Vagina (tissue), 2 donors: ENCODE measurements around the gene KMT2E. TPM values are rescaled to one million over a fixed set of nuclear protein-coding genes. Genes with fewer than 3 reads are reported as not detected.

ENCODE experiments used
- DNase-seq, 2 donors: peaks; one replicate each; pipeline ENCODE4 v3.0.0-alpha.2; 2017; ENCODE audit errors: extremely low spot score in 2 of 2
- H3K27ac ChIP-seq: fragments of 200-600 bp; sonication (generic); one replicate; pipeline ENCODE4 v1.5.1; 2019
- H3K27me3 ChIP-seq: fragments of 200-600 bp; sonication (generic); one replicate; pipeline ENCODE4 v1.5.1; 2019
- H3K36me3 ChIP-seq, 2 donors: fragments of 200-600 bp; sonication (generic); one replicate each; pipeline ENCODE4 v1.5.1; 2017 to 2019
- H3K4me1 ChIP-seq: fragments of 200-600 bp; sonication (generic); one replicate; pipeline ENCODE4 v1.5.1; 2019
- H3K4me3 ChIP-seq, 2 donors: fragments of 200-600 bp; sonication (generic); 1 replicate in 1 of 2; 2 replicates in 1 of 2; pipeline ENCODE4 v1.5.1; 2016 to 2019
- H3K9me3 ChIP-seq: fragments of 200-600 bp; sonication (generic); one replicate; pipeline ENCODE4 v1.5.1; 2019
- CTCF ChIP-seq, 3 experiments: fragments of 450-650 bp in 2 of 3; fragments of 200-600 bp in 1 of 3; sonication (generic) in 1 of 3; IDR thresholded peaks; one replicate each; pipeline ENCODE4 v1.5.1; 2017 to 2019; ENCODE audit warnings: antibody characterized with exemption in 3 of 3, mild to moderate bottlenecking in 2 of 3, moderate library complexity in 2 of 3
- POLR2A ChIP-seq, 2 donors: fragments of 450-650 bp; IDR thresholded peaks; one replicate each; pipeline ENCODE4 v1.6.1; 2017; ENCODE audit warnings: antibody characterized with exemption in 2 of 2, mild to moderate bottlenecking in 2 of 2, moderate library complexity in 2 of 2
- POLR2AphosphoS5 ChIP-seq, 2 donors: sonication (generic); formaldehyde crosslinking; IDR thresholded peaks; one replicate each; pipeline ENCODE4 v1.9.0; 2017; ENCODE audit warnings: antibody characterized with exemption in 2 of 2, mild to moderate bottlenecking in 2 of 2, low read depth in 1 of 2; ENCODE audit not compliant: insufficient read depth in 1 of 2
- intact Hi-C: fragments of 100-400 bp; cut with DNase I; formaldehyde crosslinking; loops from one replicate; pipeline ENCODE4 v1.15.1; 2023
- total RNA-seq: library from RNA; depleted of rRNA; stranded (reverse); fragments of >200 nt; gene quantifications from one replicate; pipeline ENCODE4 v1.2.3, GENCODE V29; 2016

KMT2E gene
- total RNA-seq, 1 donor from 2014 or later = 98.7 TPM

DNA sequence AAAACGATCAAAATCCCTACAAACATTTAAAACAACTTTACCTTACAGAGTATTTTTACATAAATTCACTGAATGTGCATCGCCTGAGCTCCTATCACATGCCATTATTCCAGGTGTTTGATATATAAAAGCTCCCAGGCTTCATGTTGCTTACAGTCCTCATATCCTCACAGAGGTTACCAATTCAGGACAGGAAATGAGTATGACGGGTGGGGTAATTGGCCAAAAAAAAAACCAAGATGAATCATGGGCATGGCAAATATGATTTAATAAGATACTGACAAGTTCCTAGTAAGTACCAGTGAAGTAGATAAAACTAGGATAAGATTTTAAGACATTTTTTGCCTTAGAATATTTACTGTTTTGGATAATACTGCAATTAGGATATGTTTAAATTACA is 135.8 kb downstream of the KMT2E start:
- Histone ChIP-seq H3K9me3 (no peaks in the 10 kb centered on the region), H3K27ac (no peak overlapping the region), H3K4me1 (no peaks in the 10 kb centered on the region), H3K27me3 (no peaks in the 10 kb centered on the region), H3K4me3 (no peak overlapping the region), H3K36me3 (peaks cover 0 to 5% of the 10 kb centered on the region in 2 donors)
- TF ChIP-seq CTCF (IDR thresholded peaks at IDR 0.05) = no peak
- no peak for TF ChIP-seq POLR2AphosphoS5 (IDR thresholded peaks at IDR 0.05; ENCODE audit: insufficient read depth in 1 of 2, low read depth in 1 of 2)
- no peak for TF ChIP-seq POLR2A (IDR thresholded peaks at IDR 0.05)
- DNase-seq = no peak
- intact Hi-C loops = no loop called here

- Histone ChIP-seq H3K4me3 (no peak overlapping the region), H3K9me3 (no peaks in the 10 kb centered on the region), H3K27ac (no peak overlapping the region), H3K27me3 (no peaks in the 10 kb centered on the region), H3K4me1 (no peaks in the 10 kb centered on the region), H3K36me3 (peaks cover 0 to 3% of the 10 kb centered on the region in 2 donors)
- intact Hi-C loops = no loop called here
- TF ChIP-seq CTCF (IDR thresholded peaks at IDR 0.05) (no peak), POLR2A (IDR thresholded peaks at IDR 0.05) (no peak), POLR2AphosphoS5 (IDR thresholded peaks at IDR 0.05; ENCODE audit: insufficient read depth in 1 of 2, low read depth in 1 of 2) (no peak)
- DNase-seq = no peak
Observed at GRCh38 chr7:105151152-105151551, 137.1 kb downstream of the KMT2E start.

DNA sequence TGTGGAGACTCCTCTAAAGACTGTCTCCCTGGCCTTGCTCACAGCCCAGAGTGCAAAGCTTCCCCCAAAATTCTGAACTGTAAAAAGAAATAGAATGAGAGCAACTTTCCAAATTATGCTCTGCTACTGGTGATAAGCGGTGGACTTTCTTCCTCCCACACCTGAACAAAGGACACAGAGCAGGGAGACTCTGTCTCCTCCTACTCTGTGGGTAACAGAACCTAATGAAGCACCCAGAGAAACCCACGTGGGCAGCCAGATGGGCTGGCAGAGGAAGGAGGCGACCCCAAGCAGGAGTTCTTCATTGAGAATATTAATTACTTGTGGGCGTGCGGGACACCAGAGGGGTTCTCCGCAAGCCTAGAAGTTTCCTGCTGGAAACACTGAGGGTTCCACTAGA is 139.5 kb downstream of the KMT2E start:
- Histone ChIP-seq H3K4me3 (no peak overlapping the region), H3K27me3 (no peaks in the 10 kb centered on the region), H3K9me3 (no peaks in the 10 kb centered on the region), H3K27ac (no peak overlapping the region), H3K36me3 (no peaks in the 10 kb centered on the region), H3K4me1 (no peaks in the 10 kb centered on the region)
- TF ChIP-seq CTCF (IDR thresholded peaks at IDR 0.05) (no peak), POLR2AphosphoS5 (IDR thresholded peaks at IDR 0.05; ENCODE audit: insufficient read depth in 1 of 2, low read depth in 1 of 2) (no peak), POLR2A (IDR thresholded peaks at IDR 0.05) (no peak)
- DNase-seq = no peak
- intact Hi-C loops = no loop called here

- TF ChIP-seq CTCF (IDR thresholded peaks at IDR 0.05) (no peak), POLR2AphosphoS5 (IDR thresholded peaks at IDR 0.05; ENCODE audit: insufficient read depth in 1 of 2, low read depth in 1 of 2) (no peak), POLR2A (IDR thresholded peaks at IDR 0.05) (no peak)
- DNase-seq = no peak
Observed at GRCh38 chr7:105154084-105154483, 140.1 kb downstream of the KMT2E start.

DNA sequence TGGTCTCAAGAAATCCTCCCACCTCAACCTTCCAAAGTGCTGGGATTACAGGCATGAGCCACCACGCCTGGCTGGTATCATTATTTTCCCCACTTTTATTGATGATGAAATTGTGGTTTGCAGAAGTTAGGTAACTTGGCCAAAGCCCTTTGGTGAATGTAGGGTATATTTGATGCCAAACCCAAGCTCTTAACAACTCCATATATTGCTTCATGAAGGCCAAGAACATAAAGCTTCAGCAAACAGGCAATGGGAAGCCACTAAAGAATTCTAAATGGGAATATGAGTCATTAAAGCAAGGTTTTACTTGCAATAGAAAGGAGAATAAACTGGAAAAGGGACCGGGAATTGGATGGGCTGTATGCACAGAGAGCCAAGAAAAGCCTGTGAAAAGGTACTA is 142.7 kb downstream of the KMT2E start:
- Histone ChIP-seq H3K9me3 (no peaks in the 10 kb centered on the region), H3K36me3 (peaks cover 0 to 7% of the 10 kb centered on the region in 2 donors), H3K27ac (no peak overlapping the region), H3K27me3 (no peaks in the 10 kb centered on the region), H3K4me3 (no peak overlapping the region), H3K4me1 (no peaks in the 10 kb centered on the region)
- no peak for DNase-seq
- intact Hi-C loops = no loop called here
- TF ChIP-seq POLR2A (IDR thresholded peaks at IDR 0.05) (no peak), POLR2AphosphoS5 (IDR thresholded peaks at IDR 0.05; ENCODE audit: insufficient read depth in 1 of 2, low read depth in 1 of 2) (no peak), CTCF (IDR thresholded peaks at IDR 0.05) (no peak)

More at GRCh38 chr7:105154084-105154483, 140.1 kb downstream of the KMT2E start:
- no peaks in the 10 kb centered on the region for H3K9me3 ChIP-seq
- no peaks in the 10 kb centered on the region for H3K27me3 ChIP-seq
- no peaks in the 10 kb centered on the region for H3K36me3 ChIP-seq
- intact Hi-C loops = no loop called here
- no peak overlapping the region for H3K4me3 ChIP-seq
- H3K4me1 ChIP-seq = no peaks in the 10 kb centered on the region
- no peak overlapping the region for H3K27ac ChIP-seq
